GM23338 (cell line): ENCODE results near the gene EYA2. TPM values are rescaled to one million over a fixed set of nuclear protein-coding genes. Genes with fewer than 3 reads are reported as not detected.

Experiments used
- ATAC-seq: fragments of 200-7000 bp; cut with Tn5 transposase; 3 replicates; pipeline ENCODE4 v1.9.1; 2020
- DNase-seq: peaks from one replicate; pipeline ENCODE4 v3.0.0-alpha.2; 2015; ENCODE audit warnings: low spot score
- H2AFZ ChIP-seq: fragments of 200-600 bp; sonication (generic); 2 replicates; pipeline ENCODE4 v1.8.0; 2016; ENCODE audit warnings: antibody characterized with exemption, mild to moderate bottlenecking, moderate library complexity
- H3F3A ChIP-seq: fragments of 200-600 bp; sonication (generic); replicated peaks from 2 replicates; pipeline ENCODE4 v1.8.0; 2017; ENCODE audit warnings: antibody characterized with exemption, mixed run types, low read depth
- H3K27ac ChIP-seq: fragments of 200-600 bp; sonication (generic); 2 replicates; pipeline ENCODE4 v1.6.1; 2016; ENCODE audit warnings: low read depth
- H3K27me3 ChIP-seq: fragments of 200-600 bp; sonication (generic); 2 replicates; pipeline ENCODE4 v1.8.0; 2016; ENCODE audit warnings: mild to moderate bottlenecking, mixed run types, moderate library complexity; ENCODE audit not compliant: insufficient read depth
- H3K36me3 ChIP-seq: fragments of 200-600 bp; sonication (generic); 2 replicates; pipeline ENCODE4 v1.8.0; 2016; ENCODE audit warnings: mild to moderate bottlenecking; ENCODE audit not compliant: insufficient read depth
- H3K4me1 ChIP-seq: fragments of 200-600 bp; sonication (generic); 2 replicates; pipeline ENCODE4 v1.8.0; 2016; ENCODE audit warnings: mild to moderate bottlenecking, moderate library complexity; ENCODE audit not compliant: insufficient read depth
- H3K4me2 ChIP-seq: fragments of 200-600 bp; sonication (generic); 2 replicates; pipeline ENCODE4 v1.7.1; 2017; ENCODE audit warnings: mixed run types
- H3K4me3 ChIP-seq: fragments of 200-600 bp; sonication (generic); 2 replicates; pipeline ENCODE4 v1.6.1; 2016; ENCODE audit warnings: mixed run types
- H3K79me2 ChIP-seq: fragments of 200-600 bp; sonication (generic); replicated peaks from 2 replicates; pipeline ENCODE4 v1.8.0; 2017; ENCODE audit warnings: mild to moderate bottlenecking; ENCODE audit not compliant: insufficient read depth
- H3K9me2 ChIP-seq: fragments of 200-600 bp; sonication (generic); 2 replicates; pipeline ENCODE4 v1.8.0; 2017; ENCODE audit not compliant: insufficient read depth
- H4K20me1 ChIP-seq: fragments of 200-600 bp; sonication (generic); replicated peaks from 2 replicates; pipeline ENCODE4 v1.8.0; 2017; ENCODE audit warnings: mild to moderate bottlenecking; ENCODE audit not compliant: insufficient read depth
- H3K27ac Mint-ChIP-seq: 2 replicates; pipeline ENCODE4 v1.8.0; 2020; ENCODE audit warnings: inconsistent platforms, mild to moderate bottlenecking, moderate library complexity, mixed read lengths
- H3K27me3 Mint-ChIP-seq: 3 replicates; pipeline ENCODE4 v1.8.0; 2022; ENCODE audit warnings: low read depth, mild to moderate bottlenecking, moderate library complexity, mixed read lengths, inconsistent platforms; ENCODE audit not compliant: insufficient read depth, poor library complexity
- H3K36me3 Mint-ChIP-seq: 3 replicates; pipeline ENCODE4 v1.8.0; 2021; ENCODE audit warnings: low read depth, mild to moderate bottlenecking, inconsistent platforms, moderate library complexity, mixed read lengths
- H3K4me1 Mint-ChIP-seq: 3 replicates; pipeline ENCODE4 v1.8.0; 2020; ENCODE audit warnings: mild to moderate bottlenecking, inconsistent platforms, mixed read lengths
- H3K4me3 Mint-ChIP-seq: 3 replicates; pipeline ENCODE4 v1.8.0; 2021; ENCODE audit warnings: moderate library complexity, mild to moderate bottlenecking, inconsistent platforms, mixed read lengths
- H3K9me3 Mint-ChIP-seq: 3 replicates; pipeline ENCODE4 v1.8.0; 2020; ENCODE audit warnings: moderate library complexity, mild to moderate bottlenecking, inconsistent platforms, mixed read lengths
- CTCF ChIP-seq, 2 experiments: fragments of 200-600 bp in 1 of 2; sonication (generic) in 1 of 2; conservative IDR thresholded peaks; 2 replicates each; pipeline versions ENCODE4 v1.5.1 to v1.6.1; 2016 to 2017; ENCODE audit warnings: antibody characterized with exemption in 2 of 2, low read depth in 2 of 2, mild to moderate bottlenecking in 2 of 2, moderate library complexity in 1 of 2
- ETS1 ChIP-seq: IDR thresholded peaks from 2 replicates; pipeline ENCODE4 v1.6.1; 2016; ENCODE audit warnings: antibody characterized with exemption
- EZH2 ChIP-seq: fragments of 200-600 bp; sonication (generic); IDR thresholded peaks from one replicate; pipeline ENCODE4 v1.8.0; 2017; ENCODE audit warnings: antibody characterized with exemption, mild to moderate bottlenecking, low read depth; ENCODE audit not compliant: unreplicated experiment
- EZH2phosphoT487 ChIP-seq: fragments of 200-600 bp; sonication (generic); IDR thresholded peaks from one replicate; pipeline ENCODE4 v1.8.1; 2018; ENCODE audit warnings: antibody characterized with exemption; ENCODE audit not compliant: unreplicated experiment
- JUNB ChIP-seq: IDR thresholded peaks from one replicate; pipeline ENCODE4 v1.6.1; 2016; ENCODE audit warnings: antibody characterized with exemption; ENCODE audit not compliant: unreplicated experiment
- NANOG ChIP-seq: IDR thresholded peaks from 2 replicates; pipeline ENCODE4 v1.6.1; 2016; ENCODE audit warnings: antibody characterized with exemption, borderline replicate concordance
- POLR2AphosphoS5 ChIP-seq: IDR thresholded peaks from 2 replicates; pipeline ENCODE4 v1.6.1; 2016; ENCODE audit warnings: antibody characterized with exemption, low read depth
- REST ChIP-seq: IDR thresholded peaks from one replicate; pipeline ENCODE4 v1.6.1; 2018; ENCODE audit warnings: antibody characterized with exemption; ENCODE audit not compliant: unreplicated experiment
- STAT1 ChIP-seq: IDR thresholded peaks from one replicate; pipeline ENCODE4 v1.6.1; 2016; ENCODE audit warnings: antibody characterized with exemption; ENCODE audit not compliant: unreplicated experiment
- ZNF462 ChIP-seq: fragments of 250-450 bp; sonication (Bioruptor Pico); IDR thresholded peaks from 2 replicates; pipeline ENCODE4 v1.5.0; 2020; ENCODE audit warnings: mild to moderate bottlenecking, moderate library complexity
- polyA plus RNA-seq: library from polyadenylated mRNA; unstranded; fragments of >200 nt; fragmentation: Nextera tagmentation; extraction: Ambion mirVana; gene quantifications from 2 replicates; pipeline ENCODE4 v1.2.1, GENCODE V29; 2016
- total RNA-seq: library from RNA; depleted of rRNA; stranded (reverse); fragments of >200 nt; shearing (Covaris generic); gene quantifications from 2 replicates; pipeline ENCODE4 v1.2.3, GENCODE V29; 2014

The EYA2 gene
- total and polyA plus RNA-seq, 2 experiments from 2014 or later = 0.50 to 0.56 TPM

- H3K27me3 Mint-ChIP-seq = peaks cover 3% of the 10 kb centered on the region
- peaks cover 11% of the 10 kb centered on the region for H3K9me3 Mint-ChIP-seq
- ATAC-seq = no peak
These were observed 249.0 kb downstream of the EYA2 start for GRCh38 chr20:47143657-47144056.

More at GRCh38 chr20:47143657-47144056, 249.0 kb downstream of the EYA2 start:
- Mint-ChIP-seq H3K36me3 (no peaks in the 10 kb centered on the region; the same call in 2 of the 3 replicates), H3K4me3 (no peak overlapping the region), H3K4me1 (no peaks in the 10 kb centered on the region), H3K27ac (no peak overlapping the region)
- no peaks in the 10 kb centered on the region for H3K79me2 ChIP-seq
- H3K4me1 ChIP-seq = no peaks in the 10 kb centered on the region
- H3K36me3 ChIP-seq = peaks cover 10% of the 10 kb centered on the region; the same call in 1 of the 2 replicates
- DNase-seq = no peak
- TF ChIP-seq ZNF462 (no peak), ETS1 (no peak), REST (no peak), STAT1 (no peak), EZH2 (no peak), CTCF (conservative IDR thresholded peaks at IDR 0.05; ENCODE audit: low read depth in 2 of 2) (no peak), POLR2AphosphoS5 (no peak), NANOG (no peak), JUNB (no peak), EZH2phosphoT487 (no peak)
- no peak overlapping the region for H3K4me2 ChIP-seq
- no peaks in the 10 kb centered on the region for H3K27me3 ChIP-seq
- H3K9me2 ChIP-seq = no peaks in the 10 kb centered on the region
- no peaks in the 10 kb centered on the region for H4K20me1 ChIP-seq
- H3K27ac ChIP-seq = no peak overlapping the region
- H3K4me3 ChIP-seq = no peak overlapping the region
- H3F3A ChIP-seq = no peaks in the 10 kb centered on the region
- 0 out of 2 replicates have a peak overlapping the region, but pooled peaks have one; percentile 16 for H2AFZ ChIP-seq
